AG04449 (cell line): Measurements from ENCODE around the gene SPEM1.

Experiments used
- CTCF ChIA-PET: fragments of 350-600 bp; formaldehyde crosslinking; extraction: SDS; loops from one replicate; lab custom pipeline; 2021; ENCODE audit warnings: antibody characterized with exemption; lab: Yijun Ruan, JAX
- POLR2A ChIA-PET: fragments of 400-600, 350-600 bp; formaldehyde crosslinking; extraction: SDS; loops from one replicate; lab custom pipeline; 2020; ENCODE audit warnings: antibody characterized with exemption, inconsistent platforms; lab: Yijun Ruan, JAX
- DNase-seq: peaks from one replicate; pipeline ENCODE4 v3.0.0-alpha.2; 2010; ENCODE audit warnings: low read depth, low spot score
- H3K4me3 ChIP-seq: 2 replicates; pipeline ENCODE4 v1.5.1; 2011; ENCODE audit warnings: low read depth, mild to moderate bottlenecking, control low read depth, low read length
- CTCF ChIP-seq: IDR thresholded peaks from one replicate; pipeline ENCODE4 v1.5.1; 2011; ENCODE audit warnings: mild to moderate bottlenecking, moderate library complexity, low read length, control low read depth, inconsistent platforms; ENCODE audit not compliant: insufficient read depth; ENCODE audit errors: missing control alignments

The SPEM1 gene

DNA sequence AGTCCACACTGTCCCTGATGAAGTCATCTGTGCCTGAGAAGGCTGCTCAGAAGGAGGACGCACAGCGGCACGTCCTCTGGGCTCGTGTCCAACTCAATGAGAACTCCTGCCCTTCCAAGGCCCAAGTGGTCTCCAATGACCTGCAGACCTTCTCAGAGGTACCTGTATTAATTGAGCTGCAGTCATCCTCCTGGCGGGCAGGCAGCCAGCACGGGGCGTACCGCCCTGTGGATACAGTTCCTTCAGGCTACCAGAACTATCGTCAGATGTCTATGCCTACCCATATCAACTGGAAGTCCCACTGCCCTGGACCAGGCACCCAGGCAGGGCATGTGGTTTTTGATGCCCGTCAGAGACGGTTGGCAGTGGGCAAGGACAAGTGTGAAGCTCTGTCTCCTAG lies 12.2 kb downstream of the SPEM1 start:
- ChIA-PET CTCF (interaction anchor here (0.8 to 1.9 kb wide), 2 partner anchors 77 to 129 kb away, joined by 3 to 7 read pairs; partner anchors contain the start of genes SENP3 and TMEM95), POLR2A (no interaction called here)
- no peak for DNase-seq
- no peak overlapping the region for H3K4me3 ChIP-seq
- no peak for TF ChIP-seq CTCF

DNA sequence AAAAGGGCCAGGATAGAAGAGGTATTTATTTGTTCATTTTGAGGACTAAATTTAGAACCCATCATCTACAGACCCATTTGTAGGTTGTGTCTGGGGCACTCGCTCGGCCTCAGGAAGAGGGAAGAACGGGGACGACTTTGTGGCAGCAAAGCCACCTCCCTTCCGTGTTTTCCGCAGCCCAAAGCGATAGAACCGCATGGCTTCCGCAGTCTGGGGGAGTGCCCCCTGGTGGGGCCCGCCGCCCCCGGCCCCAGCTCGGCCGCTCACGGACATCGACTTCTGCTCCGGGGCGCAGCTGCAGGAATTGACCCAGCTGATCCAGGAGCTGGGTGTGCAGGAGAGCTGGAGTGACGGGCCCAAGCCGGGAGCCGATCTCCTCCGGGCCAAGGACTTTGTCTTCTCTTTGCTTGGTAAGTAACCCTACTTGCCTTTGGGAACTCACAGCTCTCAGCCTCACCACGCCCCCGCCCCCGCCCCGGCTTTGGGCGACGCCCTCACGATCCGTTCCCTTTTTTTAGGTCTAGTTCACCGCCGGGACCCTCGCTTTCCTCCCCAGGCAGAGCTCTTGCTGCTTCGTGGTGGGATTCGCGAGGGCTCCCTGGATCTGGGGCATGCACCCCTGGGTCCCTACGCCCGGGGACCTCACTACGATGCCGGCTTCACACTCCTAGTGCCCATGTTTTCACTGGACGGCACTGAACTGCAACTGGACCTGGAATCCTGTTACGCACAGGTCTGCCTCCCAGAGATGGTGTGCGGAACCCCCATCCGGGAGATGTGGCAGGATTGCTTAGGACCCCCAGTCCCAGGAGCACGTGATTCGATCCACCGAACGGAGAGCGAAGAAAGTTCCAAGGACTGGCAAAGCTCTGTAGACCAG lies 15.8 kb downstream of the SPEM1 start:
- ChIA-PET CTCF (interaction anchor here (1.1 to 5.3 kb wide), 24 partner anchors 11 to 158 kb away, joined by 3 to 62 read pairs (median 6); partner anchors contain the start of genes CHRNB1, NLGN2, PLSCR3 and SENP3), POLR2A (interaction anchor here (0.5 to 2.9 kb wide), 7 partner anchors 22 to 49 kb away, joined by 3 to 19 read pairs (median 4); partner anchors contain the start of genes PLSCR3, POLR2A, TMEM256 and ZBTB4)
- TF ChIP-seq CTCF, result no peak
- peak overlapping the region; percentile 56 for H3K4me3 ChIP-seq
- no peak for DNase-seq

DNA sequence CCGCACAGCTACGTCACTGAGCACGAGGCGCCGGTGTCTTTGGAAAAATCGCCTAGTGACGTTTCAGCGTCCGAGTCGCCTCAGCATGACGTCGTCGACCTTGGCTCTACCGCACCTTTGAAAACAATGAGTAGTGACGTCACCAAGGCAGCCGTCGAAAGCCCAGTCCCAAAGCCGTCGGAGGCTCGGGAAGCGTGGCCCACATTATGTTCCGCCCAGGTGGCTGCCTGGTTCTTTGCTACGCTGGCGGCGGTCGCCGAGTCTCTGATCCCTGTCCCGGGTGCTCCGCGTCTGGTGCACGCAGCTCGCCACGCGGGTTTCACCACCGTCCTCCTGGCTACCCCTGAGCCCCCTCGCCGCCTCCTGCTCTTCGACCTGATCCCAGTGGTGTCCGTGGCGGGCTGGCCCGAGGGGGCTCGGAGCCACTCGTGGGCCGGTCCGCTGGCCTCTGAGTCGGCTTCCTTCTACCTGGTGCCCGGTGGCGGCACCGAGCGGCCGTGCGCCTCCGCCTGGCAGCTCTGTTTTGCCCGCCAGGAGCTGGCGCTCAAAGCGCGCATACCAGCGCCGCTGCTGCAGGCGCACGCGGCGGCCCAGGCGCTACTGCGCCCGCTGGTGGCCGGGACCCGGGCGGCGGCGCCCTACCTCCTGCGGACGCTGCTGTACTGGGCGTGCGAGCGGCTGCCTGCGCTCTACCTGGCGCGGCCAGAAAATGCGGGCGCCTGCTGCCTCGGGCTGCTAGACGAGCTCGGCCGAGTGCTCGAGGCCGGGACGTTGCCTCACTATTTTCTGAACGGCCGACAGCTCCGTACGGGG lies 16.6 kb downstream of the SPEM1 start:
- ChIA-PET CTCF (interaction anchor here (0.6 to 5.3 kb wide), 36 partner anchors 11 to 391 kb away, joined by 3 to 62 read pairs (median 5); partner anchors contain the start of genes CHRNB1, NLGN2, PLSCR3 and SENP3), POLR2A (interaction anchor here (0.5 to 2.9 kb wide), 8 partner anchors 8 to 54 kb away, joined by 3 to 19 read pairs (median 4); partner anchors contain the start of genes PLSCR3, POLR2A, SPEM3 and TMEM256)
- peak overlapping the region; percentile 56 for H3K4me3 ChIP-seq
- peak; percentile 76 for TF ChIP-seq CTCF
- no peak for DNase-seq

- peak overlapping the region; percentile 45 for H3K4me3 ChIP-seq
- ChIA-PET CTCF (interaction anchor here (0.6 to 5.3 kb wide), 31 partner anchors 10 to 392 kb away, joined by 3 to 62 read pairs (median 6); partner anchors contain the start of genes CHRNB1, NLGN2, PLSCR3 and SENP3), POLR2A (interaction anchor here (0.7 to 2.9 kb wide), 5 partner anchors 9 to 47 kb away, joined by 3 to 19 read pairs (median 5); partner anchors contain the start of genes POLR2A, SPEM3 and ZBTB4)
- no peak for TF ChIP-seq CTCF
- DNase-seq, result no peak
Measured at GRCh38 chr17:7437369-7437863, 17.3 kb downstream of the SPEM1 start.

DNA sequence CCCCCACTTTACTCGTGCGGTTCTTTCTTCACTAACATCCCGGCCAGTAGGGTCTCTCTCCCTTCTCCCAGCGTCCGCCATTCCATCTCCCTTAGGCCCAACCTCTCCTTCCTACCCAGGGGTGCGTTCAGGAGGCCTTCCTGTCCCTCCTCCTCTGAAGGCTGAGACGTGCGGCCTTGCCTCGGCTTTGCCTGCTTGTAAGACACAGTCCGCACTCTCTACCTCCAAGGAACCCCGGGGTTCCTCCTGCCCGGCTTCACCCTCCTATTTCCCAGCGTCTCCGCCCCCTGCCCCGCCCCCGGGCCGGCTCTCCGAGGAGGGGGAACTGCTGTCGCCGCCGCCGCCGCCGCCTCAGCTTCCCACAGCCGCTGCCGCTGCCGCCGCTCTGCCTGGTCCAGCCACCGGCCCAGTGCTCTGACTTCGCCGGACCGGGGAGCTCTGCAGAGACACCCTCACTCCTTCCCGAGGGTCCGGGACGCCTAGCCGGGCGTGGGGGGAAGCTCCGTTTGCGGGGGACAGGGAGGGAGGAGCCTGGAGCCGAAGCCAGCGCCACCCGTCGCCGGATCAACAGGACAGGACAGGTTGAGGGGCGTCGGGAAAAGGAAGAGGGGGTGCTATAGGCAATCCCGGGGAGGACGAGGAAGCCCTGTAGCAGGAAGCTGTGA lies 18.0 kb downstream of the SPEM1 start:
- ChIA-PET POLR2A (interaction anchor here (1.3 to 1.8 kb wide), 2 partner anchors 42 to 46 kb away, joined by 5 to 6 read pairs; partner anchors contain the start of genes POLR2A and ZBTB4), CTCF (interaction anchor here (0.9 to 5.3 kb wide), 8 partner anchors 10 to 123 kb away, joined by 3 to 62 read pairs (median 6); partner anchors contain the start of genes CHRNB1, SLC35G6, SPEM1 and TMEM95)
- TF ChIP-seq CTCF, result no peak
- H3K4me3 ChIP-seq, result peak overlapping the region; percentile 47
- DNase-seq, result no peak
